ENCODE data around the gene TMEM63B.

TMEM63B gene

GRCh38 chr6:44111434-44112417 is 15.6 kb upstream of the TMEM63B start:
- TF ChIP-seq, protein P1, sequence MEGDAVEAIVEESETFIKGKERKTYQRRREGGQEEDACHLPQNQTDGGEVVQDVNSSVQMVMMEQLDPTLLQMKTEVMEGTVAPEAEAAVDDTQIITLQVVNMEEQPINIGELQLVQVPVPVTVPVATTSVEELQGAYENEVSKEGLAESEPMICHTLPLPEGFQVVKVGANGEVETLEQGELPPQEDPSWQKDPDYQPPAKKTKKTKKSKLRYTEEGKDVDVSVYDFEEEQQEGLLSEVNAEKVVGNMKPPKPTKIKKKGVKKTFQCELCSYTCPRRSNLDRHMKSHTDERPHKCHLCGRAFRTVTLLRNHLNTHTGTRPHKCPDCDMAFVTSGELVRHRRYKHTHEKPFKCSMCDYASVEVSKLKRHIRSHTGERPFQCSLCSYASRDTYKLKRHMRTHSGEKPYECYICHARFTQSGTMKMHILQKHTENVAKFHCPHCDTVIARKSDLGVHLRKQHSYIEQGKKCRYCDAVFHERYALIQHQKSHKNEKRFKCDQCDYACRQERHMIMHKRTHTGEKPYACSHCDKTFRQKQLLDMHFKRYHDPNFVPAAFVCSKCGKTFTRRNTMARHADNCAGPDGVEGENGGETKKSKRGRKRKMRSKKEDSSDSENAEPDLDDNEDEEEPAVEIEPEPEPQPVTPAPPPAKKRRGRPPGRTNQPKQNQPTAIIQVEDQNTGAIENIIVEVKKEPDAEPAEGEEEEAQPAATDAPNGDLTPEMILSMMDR (IDR thresholded peaks at IDR 0.05; ENCODE audit: borderline replicate concordance, insufficient read depth, low read depth, low read length), result no peak
- H3K4me3 ChIP-seq (ENCODE audit: low read depth, low read length), result no peak overlapping the region

GRCh38 chr6:44113414-44113813 is 13.9 kb upstream of the TMEM63B start:
- TF ChIP-seq, protein P1 (IDR thresholded peaks at IDR 0.05; ENCODE audit: borderline replicate concordance, insufficient read depth, low read depth, low read length), result peak; percentile 19; the same call in 1 of the 2 replicates
- no peak overlapping the region for H3K4me3 ChIP-seq (ENCODE audit: low read depth, low read length)

GRCh38 chr6:44115866-44116265 is 11.5 kb upstream of the TMEM63B start:
- H3K4me3 ChIP-seq (ENCODE audit: low read depth, low read length), result no peak overlapping the region

DNA sequence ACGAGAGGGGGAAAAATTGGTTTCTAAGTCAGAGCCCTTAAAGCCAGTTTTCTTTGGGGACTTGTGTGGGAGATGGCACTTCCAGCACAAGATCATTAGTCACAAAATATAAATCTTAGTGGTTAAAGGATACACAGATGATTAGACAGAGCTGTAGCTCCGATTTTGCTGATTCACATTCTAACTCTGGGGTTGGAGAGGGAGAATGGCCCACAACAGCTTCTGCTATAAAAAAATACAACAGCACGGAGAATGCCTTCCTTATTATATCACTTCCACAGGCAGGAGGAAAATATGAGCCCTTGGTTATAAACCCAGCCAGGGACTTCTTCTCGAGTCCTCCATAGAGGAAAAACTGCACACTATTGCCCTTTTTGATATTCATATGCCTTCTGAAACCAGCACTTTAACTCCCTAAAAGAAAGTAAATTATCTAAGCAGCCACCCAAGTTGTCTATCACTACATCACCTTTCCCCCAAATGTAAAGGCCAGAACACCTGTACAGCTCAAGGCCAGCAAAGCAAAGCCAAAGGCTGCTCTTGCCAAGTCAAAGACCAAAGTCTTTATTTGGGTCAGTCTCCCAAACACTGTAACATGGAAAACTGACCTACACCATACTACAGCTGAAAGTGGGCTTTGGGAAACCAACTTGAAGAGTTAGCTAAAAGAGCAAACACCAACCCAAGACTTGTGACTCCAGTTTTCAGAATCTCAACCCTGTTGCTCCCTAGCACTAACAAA is 10.5 kb upstream of the TMEM63B start:
- TF ChIP-seq, protein P1 (IDR thresholded peaks at IDR 0.05; ENCODE audit: borderline replicate concordance, insufficient read depth, low read depth, low read length), result no peak
- H3K4me3 ChIP-seq (ENCODE audit: low read depth, low read length), result no peak overlapping the region

More at GRCh38 chr6:44115866-44116265, 11.5 kb upstream of the TMEM63B start:
- TF ChIP-seq, protein P1 (IDR thresholded peaks at IDR 0.05; ENCODE audit: borderline replicate concordance, insufficient read depth, low read depth, low read length), result no peak

- H3K4me3 ChIP-seq (ENCODE audit: low read depth, low read length), result no peak overlapping the region
- TF ChIP-seq, protein P1 (IDR thresholded peaks at IDR 0.05; ENCODE audit: borderline replicate concordance, insufficient read depth, low read depth, low read length), result no peak
Measured at GRCh38 chr6:44117397-44118128, 9.8 kb upstream of the TMEM63B start.

GRCh38 chr6:44119704-44120262 is 7.6 kb upstream of the TMEM63B start:
- TF ChIP-seq, protein P1 (IDR thresholded peaks at IDR 0.05; ENCODE audit: borderline replicate concordance, insufficient read depth, low read depth, low read length), result no peak
- no peak overlapping the region for H3K4me3 ChIP-seq (ENCODE audit: low read depth, low read length)
